CD1c-positive myeloid dendritic cell (primary cell): ENCODE measurements around the gene PBX2.
"Not testable (repeated sequence)": the region's sequence is repeated elsewhere in the genome, so short reads cannot be mapped to it uniquely, and the experiment has no call there.

Experiments
- DNase-seq: peaks from one replicate; pipeline ENCODE4 v3.0.0-alpha.2; 2016; ENCODE audit errors: extremely low spot score

Gene PBX2

DNA sequence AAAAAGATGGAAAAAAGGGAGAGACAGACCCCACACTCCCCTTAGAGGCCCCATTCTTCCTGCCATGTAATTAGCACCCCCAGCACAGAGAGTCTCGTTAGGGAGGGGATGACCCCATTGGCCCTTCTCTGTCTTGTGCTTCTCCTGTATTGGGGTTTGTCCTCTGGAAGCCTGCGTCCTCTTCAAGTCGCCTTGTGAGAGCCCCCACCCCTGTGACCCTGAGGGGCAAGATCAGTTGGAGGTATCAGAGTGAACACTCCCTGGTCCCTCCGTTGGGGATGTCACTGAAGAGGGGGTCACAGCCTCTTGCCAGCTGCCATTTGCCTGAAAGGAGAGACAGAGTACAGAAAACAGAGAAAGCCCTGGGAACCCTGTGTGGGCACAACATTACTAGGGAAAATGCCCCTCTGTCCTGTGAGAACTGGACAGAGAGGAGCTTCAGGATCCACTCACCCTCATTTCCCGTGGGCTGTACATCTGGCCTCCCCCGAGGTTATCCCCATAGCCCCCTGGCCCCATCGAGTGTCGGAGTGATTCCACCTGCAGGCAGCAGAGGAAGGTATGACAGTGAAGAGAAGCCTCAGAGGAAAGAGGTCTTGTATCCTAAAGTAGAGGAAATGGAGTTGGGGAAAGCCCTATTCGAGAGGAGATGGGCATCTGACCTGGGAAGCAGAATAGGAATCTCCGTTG lies 3.7 kb downstream of the PBX2 start:
- DNase-seq = not testable (repeated sequence)

- DNase-seq = peak; percentile 69
These were observed 4.3 kb downstream of the PBX2 start for GRCh38 chr6:32185681-32186131.

GRCh38 chr6:32184084-32184640 lies 5.8 kb downstream of the PBX2 start, which contains the start of gene AGER:
TSS of gene AGER (minus strand) at chr6:32184253. CDS start at chr6:32184222, 31 bp downstream.
- DNase-seq = no peak

GRCh38 chr6:32183483-32184083 lies 6.4 kb downstream of the PBX2 start:
- no peak for DNase-seq

GRCh38 chr6:32183030-32183429 lies 7.0 kb downstream of the PBX2 start:
- DNase-seq = no peak

DNA sequence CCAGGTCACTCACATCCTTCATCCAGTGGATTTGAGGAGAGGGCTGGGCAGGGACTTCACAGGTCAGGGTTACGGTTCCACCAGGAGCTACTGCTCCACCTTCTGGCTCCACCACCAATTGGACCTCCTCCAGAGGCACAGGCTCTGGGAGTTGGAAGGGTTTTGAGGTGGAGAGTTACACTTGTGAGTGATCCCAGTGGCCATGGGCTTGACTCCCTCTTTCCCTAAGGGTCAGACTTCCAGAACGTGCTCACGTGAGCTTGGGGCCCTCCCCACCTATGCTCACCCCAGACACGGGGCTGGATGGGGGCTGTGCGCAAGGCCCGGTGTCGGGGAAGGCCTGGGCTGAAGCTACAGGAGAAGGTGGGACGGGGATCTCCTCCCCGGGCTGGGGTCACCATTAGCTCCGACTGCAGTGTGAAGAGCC lies 7.4 kb downstream of the PBX2 start:
- no peak for DNase-seq

- no peak for DNase-seq
These were observed 8.0 kb downstream of the PBX2 start for GRCh38 chr6:32181915-32182529.

GRCh38 chr6:32181148-32181702 lies 8.8 kb downstream of the PBX2 start:
- no peak for DNase-seq

DNA sequence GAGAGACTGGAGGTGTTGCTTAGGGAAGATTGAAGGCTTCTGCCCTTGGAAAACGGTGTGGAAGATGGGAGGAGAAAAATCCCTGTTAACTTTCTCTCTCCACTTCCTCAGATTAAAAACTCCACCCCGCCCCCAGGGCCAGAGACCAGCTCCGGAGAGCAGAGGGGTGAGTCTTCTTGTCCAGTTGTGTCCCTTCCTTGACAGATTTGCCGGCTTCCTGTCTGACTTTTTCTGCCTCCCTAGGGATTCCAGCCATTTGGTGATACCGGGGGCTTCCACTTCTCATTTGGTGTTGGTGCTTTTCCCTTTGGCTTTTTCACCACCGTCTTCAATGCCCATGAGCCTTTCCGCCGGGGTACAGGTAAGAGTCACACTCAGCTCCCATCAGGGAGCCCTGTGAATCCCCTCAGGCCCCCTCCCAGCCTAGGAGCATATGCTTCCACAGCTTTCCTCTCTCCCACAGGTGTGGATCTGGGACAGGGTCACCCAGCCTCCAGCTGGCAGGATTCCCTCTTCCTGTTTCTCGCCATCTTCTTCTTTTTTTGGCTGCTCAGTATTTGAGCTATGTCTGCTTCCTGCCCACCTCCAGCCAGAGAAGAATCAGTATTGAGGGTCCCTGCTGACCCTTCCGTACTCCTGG lies 10.1 kb downstream of the PBX2 start:
- DNase-seq = no peak

GRCh38 chr6:32178547-32179440 lies 11.2 kb downstream of the PBX2 start:
- no peak for DNase-seq

DNA sequence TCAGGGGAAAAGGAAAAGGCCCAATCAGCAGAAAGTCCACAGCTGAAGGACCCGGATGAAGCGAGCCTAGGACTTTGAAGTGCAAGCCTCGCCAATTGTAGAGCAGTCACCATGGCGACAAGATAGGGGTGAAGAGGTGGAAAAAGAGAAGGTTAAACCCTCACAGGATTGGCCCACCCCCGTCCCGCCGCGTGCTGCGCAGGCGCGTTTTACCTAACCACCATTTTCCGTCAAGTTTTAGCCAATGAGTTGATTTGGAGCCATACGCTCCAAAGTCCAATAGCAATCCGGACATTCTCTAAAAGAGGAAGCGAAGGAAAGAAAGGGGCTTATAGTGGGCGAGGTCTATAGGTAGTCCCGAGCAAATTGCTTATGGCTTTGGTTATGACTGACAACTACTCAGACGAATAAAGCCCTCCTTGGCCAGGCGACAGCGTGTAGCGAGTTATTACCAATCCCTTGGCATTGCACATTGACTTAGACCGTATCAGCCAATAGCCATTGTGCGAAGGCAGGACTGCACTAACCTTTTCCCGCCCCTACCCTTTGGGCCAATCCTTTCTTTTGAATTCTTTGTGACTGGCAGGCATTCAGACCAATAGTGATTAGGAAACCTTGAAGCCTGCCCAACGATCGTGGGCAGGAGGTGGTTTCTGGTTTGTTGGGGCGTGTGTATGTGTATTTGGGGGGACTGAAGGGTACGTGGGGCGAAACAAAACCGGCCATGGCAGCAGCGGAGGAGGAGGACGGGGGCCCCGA lies 12.0 kb downstream of the PBX2 start, which contains the start of gene RNF5:
Gene RNF5 (plus strand): TSS at position 618 of the 759 bp plus-strand sequence. CDS start 107 bp downstream, at position 725.
- peak; percentile 99 for DNase-seq

- DNase-seq = no peak
These were observed 12.7 kb downstream of the PBX2 start for GRCh38 chr6:32177183-32177787.

GRCh38 chr6:32176476-32177182 lies 13.4 kb downstream of the PBX2 start:
- no peak for DNase-seq

- DNase-seq = peak; percentile 95
These were observed 14.1 kb downstream of the PBX2 start, which contains the start of gene AGPAT1 for GRCh38 chr6:32175711-32176475. TSS of gene AGPAT1 (minus strand) at chr6:32176084. CDS start at chr6:32171496, 4,588 bp downstream.

- DNase-seq = no peak
These were observed 14.7 kb downstream of the PBX2 start for GRCh38 chr6:32175322-32175710.

- DNase-seq = no peak
These were observed 15.6 kb downstream of the PBX2 start for GRCh38 chr6:32174416-32174815.

DNA sequence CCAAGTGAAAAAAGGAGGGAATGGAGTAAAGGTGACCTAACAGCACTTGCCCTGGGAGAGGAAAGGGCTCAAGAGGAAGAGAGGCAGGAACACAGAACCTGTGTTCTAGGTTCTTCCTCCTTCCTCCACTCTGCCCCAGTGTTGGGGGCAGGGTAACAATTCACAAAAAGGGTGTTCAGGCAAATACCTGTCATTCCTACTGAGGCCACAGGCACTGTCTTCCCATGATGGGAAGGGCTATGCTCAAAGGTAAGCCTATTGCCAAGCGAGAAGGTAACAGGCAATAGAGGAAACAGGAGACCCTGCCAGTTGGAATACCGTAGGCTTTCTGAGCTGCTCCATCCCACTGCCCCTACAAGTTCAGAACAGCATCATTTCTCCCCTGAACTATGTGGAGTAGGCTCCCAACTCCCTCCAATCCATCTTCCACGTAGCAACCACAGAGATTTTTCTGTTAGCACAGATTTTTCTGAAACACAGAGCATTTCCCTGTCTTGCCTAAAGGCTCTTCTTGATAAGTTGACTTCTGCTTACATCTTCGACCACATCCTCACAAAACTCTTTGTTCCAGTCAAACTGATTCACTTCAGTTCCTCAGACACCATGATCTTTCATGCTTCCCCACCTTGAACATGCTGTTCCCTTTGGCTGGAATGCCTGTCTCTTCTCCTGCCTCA lies 16.8 kb downstream of the PBX2 start:
- DNase-seq = peak; percentile 37
